CD4-positive, alpha-beta T cell treated with Interferon gamma for 1 hour (primary cell): ENCODE data around the gene TBX5.

Source experiments
- DNase-seq: peaks from one replicate; pipeline ENCODE4 v3.0.0-alpha.2; 2020

The TBX5 gene

GRCh38 chr12:114404926-114405518 lies 922 bp downstream of the TBX5 start:
- DNase-seq, result no peak

GRCh38 chr12:114404083-114404925 lies 1.6 kb downstream of the TBX5 start:
- DNase-seq, result no peak

- DNase-seq, result no peak
These were observed 2.3 kb downstream of the TBX5 start for GRCh38 chr12:114403690-114404066.

- DNase-seq, result no peak
These were observed 2.8 kb downstream of the TBX5 start for GRCh38 chr12:114403011-114403689.

- no peak for DNase-seq
These were observed 3.7 kb downstream of the TBX5 start for GRCh38 chr12:114402084-114402717.

- no peak for DNase-seq
These were observed 4.4 kb downstream of the TBX5 start for GRCh38 chr12:114401328-114402083.

- no peak for DNase-seq
These were observed 5.0 kb downstream of the TBX5 start for GRCh38 chr12:114400925-114401324.

GRCh38 chr12:114400361-114400811 lies 5.6 kb downstream of the TBX5 start:
- DNase-seq, result no peak

- DNase-seq, result no peak
These were observed 6.2 kb downstream of the TBX5 start for GRCh38 chr12:114399664-114400211.

GRCh38 chr12:114397978-114398881 lies 7.7 kb downstream of the TBX5 start:
- no peak for DNase-seq

GRCh38 chr12:114396869-114397719 lies 8.8 kb downstream of the TBX5 start:
- no peak for DNase-seq

- DNase-seq, result no peak
These were observed 9.6 kb downstream of the TBX5 start for GRCh38 chr12:114396153-114396868.

- no peak for DNase-seq
These were observed 10.2 kb downstream of the TBX5 start for GRCh38 chr12:114395755-114396152.

GRCh38 chr12:114395233-114395632 lies 10.7 kb downstream of the TBX5 start:
- DNase-seq, result no peak

GRCh38 chr12:114393569-114393968 lies 12.4 kb downstream of the TBX5 start:
- DNase-seq, result no peak

GRCh38 chr12:114392909-114393308 lies 13.0 kb downstream of the TBX5 start:
- DNase-seq, result no peak

- DNase-seq, result no peak
These were observed 14.9 kb downstream of the TBX5 start for GRCh38 chr12:114391088-114391487.

GRCh38 chr12:114384739-114385138 lies 21.2 kb downstream of the TBX5 start:
- no peak for DNase-seq

- DNase-seq, result no peak
These were observed 24.8 kb downstream of the TBX5 start for GRCh38 chr12:114381177-114381576.

- no peak for DNase-seq
These were observed 34.2 kb downstream of the TBX5 start for GRCh38 chr12:114371733-114372132.
